BJ (cell line): ENCODE measurements around the gene TPST1. TPM values are rescaled to one million over a fixed set of nuclear protein-coding genes. Genes with fewer than 3 reads are reported as not detected.

Experiments used
- CTCF ChIA-PET: fragments of 350-600 bp; formaldehyde crosslinking; extraction: SDS; loops from one replicate; lab custom pipeline; 2021; ENCODE audit warnings: antibody characterized with exemption, inconsistent platforms; lab: Yijun Ruan, JAX
- POLR2A ChIA-PET: fragments of 300-600 bp; sonication (Branson Sonifier 250); formaldehyde crosslinking; extraction: SDS; loops from one replicate; lab custom pipeline; 2021; ENCODE audit warnings: antibody characterized with exemption; lab: Charles Lee
- DNase-seq: peaks from one replicate; pipeline ENCODE4 v3.0.0-alpha.2; 2011; ENCODE audit warnings: low read depth
- H3K27me3 ChIP-seq: 2 replicates; pipeline ENCODE4 v1.6.0; 2011; ENCODE audit warnings: low read length; ENCODE audit not compliant: control insufficient read depth, insufficient read depth
- H3K36me3 ChIP-seq: 2 replicates; pipeline ENCODE4 v1.5.1; 2011; ENCODE audit warnings: low read length; ENCODE audit not compliant: control insufficient read depth, insufficient read depth
- H3K4me3 ChIP-seq: 2 replicates; pipeline ENCODE4 v1.5.1; 2011; ENCODE audit warnings: low read depth, mild to moderate bottlenecking, control low read depth, low read length
- polyA plus RNA-seq: library from polyadenylated mRNA; depleted of rRNA; stranded (reverse); fragments of >200 nt; gene quantifications from 2 replicates; pipeline ENCODE4 v1.2.3, GENCODE V29; 2011
- TF ChIP-seq, protein P1 (sequence below): IDR thresholded peaks from 2 replicates; pipeline ENCODE4 v1.5.1; 2011; ENCODE audit warnings: low read depth, mild to moderate bottlenecking, control low read depth, inconsistent platforms, low read length, moderate library complexity; ENCODE audit not compliant: insufficient read depth

The TPST1 gene
- polyA plus RNA-seq, 1 experiment = 34.9 TPM

DNA sequence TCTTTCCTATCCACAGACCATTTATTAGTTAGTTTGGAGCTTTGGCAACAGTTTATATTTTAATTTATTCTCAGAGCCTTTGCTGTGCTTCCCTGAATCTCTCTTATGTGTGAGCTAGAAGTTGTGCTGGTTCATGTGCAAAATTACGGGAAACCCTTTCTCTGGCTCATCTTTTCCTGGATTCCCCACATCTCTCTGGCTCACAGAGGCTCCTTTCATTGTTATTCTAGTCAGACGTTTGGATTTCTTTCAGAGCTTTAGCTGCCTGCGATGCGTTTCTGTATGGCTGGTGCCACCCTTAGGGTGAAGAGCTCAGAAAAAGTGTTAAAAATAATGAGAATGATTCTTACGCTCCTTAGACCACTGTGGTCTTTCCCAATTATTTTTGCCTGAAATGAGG is 53.3 kb downstream of the TPST1 start:
- no peak overlapping the region for H3K4me3 ChIP-seq
- TF ChIP-seq, protein P1, sequence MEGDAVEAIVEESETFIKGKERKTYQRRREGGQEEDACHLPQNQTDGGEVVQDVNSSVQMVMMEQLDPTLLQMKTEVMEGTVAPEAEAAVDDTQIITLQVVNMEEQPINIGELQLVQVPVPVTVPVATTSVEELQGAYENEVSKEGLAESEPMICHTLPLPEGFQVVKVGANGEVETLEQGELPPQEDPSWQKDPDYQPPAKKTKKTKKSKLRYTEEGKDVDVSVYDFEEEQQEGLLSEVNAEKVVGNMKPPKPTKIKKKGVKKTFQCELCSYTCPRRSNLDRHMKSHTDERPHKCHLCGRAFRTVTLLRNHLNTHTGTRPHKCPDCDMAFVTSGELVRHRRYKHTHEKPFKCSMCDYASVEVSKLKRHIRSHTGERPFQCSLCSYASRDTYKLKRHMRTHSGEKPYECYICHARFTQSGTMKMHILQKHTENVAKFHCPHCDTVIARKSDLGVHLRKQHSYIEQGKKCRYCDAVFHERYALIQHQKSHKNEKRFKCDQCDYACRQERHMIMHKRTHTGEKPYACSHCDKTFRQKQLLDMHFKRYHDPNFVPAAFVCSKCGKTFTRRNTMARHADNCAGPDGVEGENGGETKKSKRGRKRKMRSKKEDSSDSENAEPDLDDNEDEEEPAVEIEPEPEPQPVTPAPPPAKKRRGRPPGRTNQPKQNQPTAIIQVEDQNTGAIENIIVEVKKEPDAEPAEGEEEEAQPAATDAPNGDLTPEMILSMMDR = no peak
- POLR2A ChIA-PET = no interaction called here
- no peak for DNase-seq
- no peaks in the 10 kb centered on the region for H3K27me3 ChIP-seq
- H3K36me3 ChIP-seq = 0 out of 2 replicates have a peak, but pooled peaks cover 1% of the 10 kb centered on the region
- CTCF ChIA-PET = interaction anchor here (1.4 to 1.8 kb wide), 2 partner anchors 9 to 12 kb away, joined by 3 to 4 read pairs; no protein-coding TSS in a partner anchor

DNA sequence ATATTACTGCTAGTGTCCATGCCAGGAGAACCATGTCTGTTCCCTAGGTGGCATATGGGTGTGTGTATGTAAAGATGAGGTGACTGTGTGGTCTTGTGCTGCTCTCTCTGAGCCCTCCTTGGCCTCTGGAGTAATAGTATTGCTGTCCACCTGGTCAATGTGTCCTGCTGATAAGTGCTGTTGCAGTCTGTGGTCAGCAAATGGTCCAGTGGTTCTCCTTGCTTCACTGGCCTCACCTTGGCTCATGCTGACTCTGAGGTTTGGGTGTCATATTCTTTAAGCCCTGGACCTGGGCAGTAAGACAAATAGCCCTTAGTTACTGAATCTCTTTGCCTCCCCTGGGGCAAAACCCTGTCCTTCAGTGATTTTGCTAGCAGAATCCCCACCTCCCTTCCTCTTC is 56.8 kb downstream of the TPST1 start:
- no peaks in the 10 kb centered on the region for H3K36me3 ChIP-seq
- POLR2A ChIA-PET = no interaction called here
- no peak overlapping the region for H3K4me3 ChIP-seq
- H3K27me3 ChIP-seq = no peaks in the 10 kb centered on the region
- CTCF ChIA-PET = no interaction called here
- DNase-seq = no peak
- TF ChIP-seq, protein P1 = no peak

DNA sequence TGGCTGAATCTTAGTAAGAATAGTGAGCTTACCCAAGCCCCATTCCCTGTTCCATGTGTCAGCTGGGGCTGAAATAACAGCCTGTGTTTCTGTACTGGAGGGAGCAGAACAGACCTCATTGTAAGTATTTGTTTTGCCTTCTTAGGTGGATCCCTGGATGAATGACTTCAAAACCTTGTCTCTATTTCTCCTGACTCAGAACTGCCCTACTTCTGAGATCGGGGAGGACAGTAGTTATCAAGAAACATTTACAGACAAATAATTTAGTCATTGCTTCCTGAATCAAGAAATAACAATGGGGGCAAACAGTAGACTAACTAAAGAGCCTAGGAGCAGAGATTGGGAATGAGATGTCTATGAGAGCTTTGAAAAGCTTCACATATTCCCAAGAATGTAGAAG is 58.8 kb downstream of the TPST1 start:
- CTCF ChIA-PET = no interaction called here
- POLR2A ChIA-PET = no interaction called here

DNA sequence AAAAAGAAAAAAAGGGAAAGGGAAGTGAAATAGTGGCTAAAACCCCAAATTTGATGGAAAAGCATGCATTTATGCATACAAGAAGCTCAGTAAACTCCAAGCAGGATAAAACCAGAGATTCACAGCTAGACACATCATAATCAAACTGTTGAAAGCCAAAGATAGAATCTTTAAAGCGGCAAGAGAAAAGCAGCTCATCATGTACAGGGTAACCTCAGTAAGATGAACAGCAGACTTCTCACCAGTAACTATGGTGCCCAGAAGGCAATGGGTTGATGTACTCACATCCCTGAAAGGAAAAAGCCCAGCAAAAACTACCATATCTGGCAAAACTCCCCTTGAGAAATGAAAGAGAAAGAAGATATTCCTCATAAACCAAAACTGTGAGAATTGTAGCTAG is 60.4 kb downstream of the TPST1 start:
- TF ChIP-seq, protein P1 = no peak
- CTCF ChIA-PET = interaction anchor here (0.7 kb wide), 1 partner anchor 51 kb away, joined by 3 read pairs; no protein-coding TSS in a partner anchor

More for the DNA sequence above, 58.8 kb downstream of the TPST1 start:
- no peak for DNase-seq
- TF ChIP-seq, protein P1 = no peak
- Histone ChIP-seq H3K27me3 (no peaks in the 10 kb centered on the region), H3K36me3 (no peaks in the 10 kb centered on the region), H3K4me3 (no peak overlapping the region)

DNA sequence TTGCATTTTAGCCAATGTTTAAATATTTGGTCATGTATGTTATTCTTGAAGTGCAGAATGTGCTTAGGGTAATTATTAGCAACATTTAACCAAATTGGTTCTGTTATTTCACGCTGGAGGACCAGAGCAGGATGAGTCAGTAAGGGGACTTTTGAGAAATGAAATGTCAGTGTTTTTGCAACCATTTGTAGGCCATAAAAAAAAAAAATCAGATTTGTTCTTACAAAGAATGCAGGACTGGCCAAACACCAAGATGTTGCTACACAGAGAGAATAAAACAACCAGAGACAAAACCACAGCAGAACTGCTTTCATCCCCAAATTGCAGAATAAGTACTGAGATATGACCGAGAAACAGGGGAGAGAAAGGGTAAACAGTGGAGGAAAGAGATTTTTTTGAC is 62.1 kb downstream of the TPST1 start:
- ChIA-PET POLR2A (no interaction called here), CTCF (interaction anchor here (1.4 kb wide), 1 partner anchor 9 kb away, joined by 3 read pairs; no protein-coding TSS in a partner anchor)
- peak; percentile 89 for DNase-seq
- H3K27me3 ChIP-seq = no peaks in the 10 kb centered on the region
- no peak overlapping the region for H3K4me3 ChIP-seq
- H3K36me3 ChIP-seq = no peaks in the 10 kb centered on the region
- TF ChIP-seq, protein P1 = no peak

More for the DNA sequence above, 60.4 kb downstream of the TPST1 start:
- Histone ChIP-seq H3K27me3 (no peaks in the 10 kb centered on the region), H3K4me3 (no peak overlapping the region), H3K36me3 (no peaks in the 10 kb centered on the region)
- POLR2A ChIA-PET = no interaction called here
- DNase-seq = no peak
